ENCODE results near the gene DNAH1. TPM values are rescaled to one million over a fixed set of nuclear protein-coding genes. Genes with fewer than 3 reads are reported as not detected.

Gene DNAH1
- total and polyA plus RNA-seq, 2 donors (not counting 1 experiment from before 2014, with no cell fraction given), result 47.2 to 59.2 TPM

DNA sequence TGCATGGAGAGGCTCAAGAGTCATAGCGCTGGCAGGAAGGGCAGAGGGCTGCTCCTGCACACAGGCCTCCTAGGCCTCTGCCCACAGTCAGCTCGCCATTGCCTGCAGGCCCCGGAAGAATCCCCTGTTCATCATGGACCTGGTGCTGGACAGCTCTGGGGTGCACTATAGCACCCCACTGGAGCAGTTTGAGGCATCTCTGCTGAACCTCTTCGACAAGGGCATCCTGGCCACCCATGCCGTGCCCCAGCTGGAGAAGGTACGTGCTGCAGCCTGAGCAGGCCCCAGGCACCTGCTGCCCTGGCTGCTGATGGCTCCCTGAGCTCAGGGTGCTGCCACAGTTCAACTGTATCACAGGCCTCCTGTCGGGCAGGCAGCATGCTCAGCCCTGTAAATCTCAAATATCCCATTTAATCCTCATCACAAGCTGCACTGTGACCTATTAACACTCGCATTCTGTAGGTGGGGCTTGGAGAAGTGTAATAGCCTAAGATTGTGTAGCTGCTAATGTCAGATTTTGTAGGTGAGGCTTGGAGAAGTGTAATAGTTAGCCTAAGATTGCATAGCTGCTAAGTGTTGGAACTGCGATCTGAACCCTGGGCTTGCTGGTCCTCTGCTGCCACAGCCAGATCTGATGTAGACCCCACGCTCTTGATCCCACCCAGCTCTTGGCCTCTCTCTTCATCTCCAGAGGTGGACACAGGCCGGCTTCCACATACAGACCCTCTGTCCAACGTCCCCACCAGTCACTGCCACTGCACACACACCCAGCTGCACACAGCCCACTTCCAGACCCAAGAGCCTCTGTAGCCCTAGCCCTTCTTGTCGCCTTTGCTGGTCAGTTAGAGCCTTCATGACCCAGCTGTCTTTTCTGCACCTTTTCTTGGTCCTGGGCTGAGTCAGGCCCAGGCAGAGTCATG is 31.9 kb downstream of the DNAH1 start:
- Histone ChIP-seq H3K9me3 (ENCODE audit: control extremely low read depth in 1 of 3, control insufficient read depth in 2 of 3, insufficient read depth in 1 of 3, low read length in 2 of 3) (no peaks in the 10 kb centered on the region), H2AFZ (ENCODE audit: insufficient read depth, low read depth, low read length, poor library complexity, severe bottlenecking) (no peak overlapping the region), H3K4me3 (ENCODE audit: control extremely low read depth in 1 of 5, extremely low read depth in 1 of 5, insufficient read depth in 1 of 5, low read depth in 2 of 5, low read length in 4 of 5) (no peak overlapping the region), H4K20me1 (ENCODE audit: control insufficient read depth, insufficient read depth, low read length, poor library complexity, severe bottlenecking) (no peaks in the 10 kb centered on the region), H3K79me2 (ENCODE audit: control insufficient read depth, insufficient read depth, low read length) (no peaks in the 10 kb centered on the region), H3K27me3 (replicated peaks in 1 of 4; ENCODE audit: control extremely low read depth in 1 of 4, control insufficient read depth in 3 of 4, insufficient read depth in 4 of 4, low read length in 3 of 4) (no peaks in the 10 kb centered on the region), H3K4me2 (replicated peaks; ENCODE audit: low read depth, low read length, poor library complexity, severe bottlenecking) (no peak overlapping the region), H3K4me1 (ENCODE audit: control insufficient read depth in 2 of 2, insufficient read depth in 2 of 2, low read length in 2 of 2) (no peaks in the 10 kb centered on the region), H3K36me3 (replicated peaks in 1 of 2; ENCODE audit: control extremely low read depth in 1 of 2, control insufficient read depth in 1 of 2, extremely low read depth in 1 of 2, insufficient read depth in 2 of 2, low read length in 1 of 2) (peaks cover 0 to 40% of the 10 kb centered on the region in 2 experiments), H3K9ac (ENCODE audit: low read length) (no peak overlapping the region), H3K27ac (ENCODE audit: low read length in 2 of 2) (no peak overlapping the region)
- Mint-ChIP-seq H3K9me3 (ENCODE audit: insufficient read depth) (no peaks in the 10 kb centered on the region), H3K4me3 (no peak overlapping the region), H3K4me1 (no peaks in the 10 kb centered on the region), H3K27ac (no peak overlapping the region), H3K27me3 (no peaks in the 10 kb centered on the region)
- TF ChIP-seq CTCF (IDR thresholded peaks at IDR 0.05), result no peak
- no peak for TF ChIP-seq EZH2 (IDR thresholded peaks at IDR 0.05; ENCODE audit: borderline replicate concordance, insufficient read depth, low read depth, low read length, poor library complexity, severe bottlenecking)
- ChIA-PET CTCF (interaction anchor here (0.7 to 1.4 kb wide), 4 partner anchors 9 to 117 kb away, joined by 3 to 4 read pairs (median 3); no protein-coding TSS in a partner anchor), POLR2A (no interaction called here)
- WGBS (ENCODE audit: insufficient coverage), result 97% methylated on average over 12 of the region's 13 CpGs
- intact Hi-C loops (cut with micrococcal nuclease), result no loop called here
- ATAC-seq (ENCODE audit: low read depth) (no peak), DNase-seq (no peak)

- intact Hi-C loops (cut with micrococcal nuclease), result no loop called here
- Histone ChIP-seq H3K9ac (ENCODE audit: low read length) (no peak overlapping the region), H3K36me3 (replicated peaks in 1 of 2; ENCODE audit: control extremely low read depth in 1 of 2, control insufficient read depth in 1 of 2, extremely low read depth in 1 of 2, insufficient read depth in 2 of 2, low read length in 1 of 2) (peaks cover 0 to 51% of the 10 kb centered on the region in 2 experiments), H3K4me3 (ENCODE audit: control extremely low read depth in 1 of 5, extremely low read depth in 1 of 5, insufficient read depth in 1 of 5, low read depth in 2 of 5, low read length in 4 of 5) (no peak overlapping the region), H3K9me3 (ENCODE audit: control extremely low read depth in 1 of 3, control insufficient read depth in 2 of 3, insufficient read depth in 1 of 3, low read length in 2 of 3) (no peaks in the 10 kb centered on the region), H3K27ac (ENCODE audit: low read length in 2 of 2) (no peak overlapping the region), H3K4me1 (ENCODE audit: control insufficient read depth in 2 of 2, insufficient read depth in 2 of 2, low read length in 2 of 2) (no peaks in the 10 kb centered on the region), H3K27me3 (replicated peaks in 1 of 4; ENCODE audit: control extremely low read depth in 1 of 4, control insufficient read depth in 3 of 4, insufficient read depth in 4 of 4, low read length in 3 of 4) (no peaks in the 10 kb centered on the region), H2AFZ (ENCODE audit: insufficient read depth, low read depth, low read length, poor library complexity, severe bottlenecking) (no peak overlapping the region), H4K20me1 (ENCODE audit: control insufficient read depth, insufficient read depth, low read length, poor library complexity, severe bottlenecking) (no peaks in the 10 kb centered on the region), H3K4me2 (replicated peaks; ENCODE audit: low read depth, low read length, poor library complexity, severe bottlenecking) (no peak overlapping the region), H3K79me2 (ENCODE audit: control insufficient read depth, insufficient read depth, low read length) (no peaks in the 10 kb centered on the region)
- 96% methylated on average over 11 of the region's 11 CpGs for WGBS (ENCODE audit: insufficient coverage)
- Mint-ChIP-seq H3K9me3 (ENCODE audit: insufficient read depth) (no peaks in the 10 kb centered on the region), H3K4me3 (no peak overlapping the region), H3K4me1 (no peaks in the 10 kb centered on the region), H3K27me3 (no peaks in the 10 kb centered on the region), H3K27ac (no peak overlapping the region)
- POLR2A ChIA-PET, result no interaction called here
- no peak for ATAC-seq (ENCODE audit: low read depth)
- no peak for TF ChIP-seq CTCF (IDR thresholded peaks at IDR 0.05)
- TF ChIP-seq EZH2 (IDR thresholded peaks at IDR 0.05; ENCODE audit: borderline replicate concordance, insufficient read depth, low read depth, low read length, poor library complexity, severe bottlenecking), result no peak
- CTCF ChIA-PET, result interaction anchor here (1.0 to 1.4 kb wide), 2 partner anchors 10 to 57 kb away, joined by 3 read pairs; no protein-coding TSS in a partner anchor
- DNase-seq, result no peak
Observed at GRCh38 chr3:52349131-52349530, 33.0 kb downstream of the DNAH1 start.
